ENCODE measurements around the gene GBP5.
"Not testable (repeated sequence)": the region's sequence is repeated elsewhere in the genome, so short reads cannot be mapped to it uniquely, and the experiment has no call there.

Gene GBP5

GRCh38 chr1:89299739-89300463, 27.2 kb upstream of the GBP5 start:
- WGBS: 83% methylated on average over 3 of the region's 3 CpGs
- H3K27ac ChIP-seq (ENCODE audit: low read depth, low read length); H3K4me1 ChIP-seq (ENCODE audit: insufficient read depth, low read length); H3K9ac ChIP-seq (ENCODE audit: low read depth, low read length); H3K27me3 ChIP-seq (ENCODE audit: insufficient read depth, low read length); H3K36me3 ChIP-seq (ENCODE audit: insufficient read depth, low read length); H3K4me3 ChIP-seq (ENCODE audit: low read length): not testable (repeated sequence)
- peaks cover 13% of the 10 kb centered on the region for H3K9me3 ChIP-seq (ENCODE audit: insufficient read depth, low read depth, low read length)

- Histone ChIP-seq H3K4me3 (ENCODE audit: low read length) (no peak overlapping the region), H3K27ac (ENCODE audit: low read depth, low read length) (no peak overlapping the region), H3K27me3 (ENCODE audit: insufficient read depth, low read length) (no peaks in the 10 kb centered on the region), H3K9me3 (ENCODE audit: insufficient read depth, low read depth, low read length) (peaks cover 11% of the 10 kb centered on the region), H3K9ac (ENCODE audit: low read depth, low read length) (no peak overlapping the region), H3K4me1 (ENCODE audit: insufficient read depth, low read length) (no peaks in the 10 kb centered on the region), H3K36me3 (ENCODE audit: insufficient read depth, low read length) (no peaks in the 10 kb centered on the region)
These were observed 25.8 kb upstream of the GBP5 start for GRCh38 chr1:89298461-89298860.

GRCh38 chr1:89295187-89295586, 22.5 kb upstream of the GBP5 start:
- WGBS: no CpG with 5 or more reads among the region's 1 CpG
- Histone ChIP-seq H3K27me3 (ENCODE audit: insufficient read depth, low read length) (no peaks in the 10 kb centered on the region), H3K9me3 (ENCODE audit: insufficient read depth, low read depth, low read length) (peaks cover 6% of the 10 kb centered on the region; the same call in 1 of the 2 replicates), H3K27ac (ENCODE audit: low read depth, low read length) (no peak overlapping the region), H3K36me3 (ENCODE audit: insufficient read depth, low read length) (no peaks in the 10 kb centered on the region), H3K4me1 (ENCODE audit: insufficient read depth, low read length) (no peaks in the 10 kb centered on the region), H3K9ac (ENCODE audit: low read depth, low read length) (no peak overlapping the region), H3K4me3 (ENCODE audit: low read length) (no peak overlapping the region)

- Histone ChIP-seq H3K4me3 (ENCODE audit: low read length) (no peak overlapping the region), H3K36me3 (ENCODE audit: insufficient read depth, low read length) (no peaks in the 10 kb centered on the region), H3K27ac (ENCODE audit: low read depth, low read length) (no peak overlapping the region), H3K27me3 (ENCODE audit: insufficient read depth, low read length) (no peaks in the 10 kb centered on the region), H3K4me1 (ENCODE audit: insufficient read depth, low read length) (no peaks in the 10 kb centered on the region), H3K9ac (ENCODE audit: low read depth, low read length) (no peak overlapping the region), H3K9me3 (ENCODE audit: insufficient read depth, low read depth, low read length) (peaks cover 6% of the 10 kb centered on the region; the same call in 1 of the 2 replicates)
- WGBS: 91% methylated on average over 2 of the region's 2 CpGs
These were observed 18.6 kb upstream of the GBP5 start for GRCh38 chr1:89291276-89291675.

GRCh38 chr1:89288051-89288340, 15.3 kb upstream of the GBP5 start:
- Histone ChIP-seq H3K36me3 (ENCODE audit: insufficient read depth, low read length) (no peaks in the 10 kb centered on the region), H3K4me3 (ENCODE audit: low read length) (no peak overlapping the region), H3K4me1 (ENCODE audit: insufficient read depth, low read length) (no peaks in the 10 kb centered on the region), H3K27me3 (ENCODE audit: insufficient read depth, low read length) (no peaks in the 10 kb centered on the region), H3K27ac (ENCODE audit: low read depth, low read length) (no peak overlapping the region), H3K9ac (ENCODE audit: low read depth, low read length) (no peak overlapping the region), H3K9me3 (ENCODE audit: insufficient read depth, low read depth, low read length) (no peaks in the 10 kb centered on the region)
- 82% methylated on average over 2 of the region's 2 CpGs for WGBS

- Histone ChIP-seq H3K27me3 (ENCODE audit: insufficient read depth, low read length) (no peaks in the 10 kb centered on the region), H3K36me3 (ENCODE audit: insufficient read depth, low read length) (no peaks in the 10 kb centered on the region), H3K9me3 (ENCODE audit: insufficient read depth, low read depth, low read length) (no peaks in the 10 kb centered on the region), H3K27ac (ENCODE audit: low read depth, low read length) (no peak overlapping the region), H3K4me1 (ENCODE audit: insufficient read depth, low read length) (no peaks in the 10 kb centered on the region), H3K4me3 (ENCODE audit: low read length) (no peak overlapping the region), H3K9ac (ENCODE audit: low read depth, low read length) (no peak overlapping the region)
- 76% methylated on average over 5 of the region's 5 CpGs for WGBS
These were observed 14.8 kb upstream of the GBP5 start for GRCh38 chr1:89287181-89288050.

- no peaks in the 10 kb centered on the region for H3K27me3 ChIP-seq (ENCODE audit: insufficient read depth, low read length)
- no peak overlapping the region for H3K27ac ChIP-seq (ENCODE audit: low read depth, low read length)
- 98% methylated on average over 2 of the region's 3 CpGs for WGBS
- H3K4me1 ChIP-seq (ENCODE audit: insufficient read depth, low read length): no peaks in the 10 kb centered on the region
- H3K4me3 ChIP-seq (ENCODE audit: low read length): no peak overlapping the region
- H3K9me3 ChIP-seq (ENCODE audit: insufficient read depth, low read depth, low read length): no peaks in the 10 kb centered on the region
- no peak overlapping the region for H3K9ac ChIP-seq (ENCODE audit: low read depth, low read length)
- H3K36me3 ChIP-seq (ENCODE audit: insufficient read depth, low read length): no peaks in the 10 kb centered on the region
These were observed 14.0 kb upstream of the GBP5 start for GRCh38 chr1:89286549-89287180.

GRCh38 chr1:89285745-89286380, 13.2 kb upstream of the GBP5 start:
- no peak overlapping the region for H3K4me3 ChIP-seq (ENCODE audit: low read length)
- H3K9ac ChIP-seq (ENCODE audit: low read depth, low read length): no peak overlapping the region
- H3K4me1 ChIP-seq (ENCODE audit: insufficient read depth, low read length): no peaks in the 10 kb centered on the region
- no peaks in the 10 kb centered on the region for H3K36me3 ChIP-seq (ENCODE audit: insufficient read depth, low read length)
- 95% methylated on average over 6 of the region's 6 CpGs for WGBS
- H3K9me3 ChIP-seq (ENCODE audit: insufficient read depth, low read depth, low read length): no peaks in the 10 kb centered on the region
- no peak overlapping the region for H3K27ac ChIP-seq (ENCODE audit: low read depth, low read length)
- no peaks in the 10 kb centered on the region for H3K27me3 ChIP-seq (ENCODE audit: insufficient read depth, low read length)

- H3K27me3 ChIP-seq (ENCODE audit: insufficient read depth, low read length); H3K9me3 ChIP-seq (ENCODE audit: insufficient read depth, low read depth, low read length); H3K4me1 ChIP-seq (ENCODE audit: insufficient read depth, low read length); H3K27ac ChIP-seq (ENCODE audit: low read depth, low read length); H3K4me3 ChIP-seq (ENCODE audit: low read length); H3K9ac ChIP-seq (ENCODE audit: low read depth, low read length); H3K36me3 ChIP-seq (ENCODE audit: insufficient read depth, low read length): not testable (repeated sequence)
- 85% methylated on average over 5 of the region's 5 CpGs for WGBS
These were observed 11.6 kb upstream of the GBP5 start for GRCh38 chr1:89284078-89284763.

- no peak overlapping the region for H3K27ac ChIP-seq (ENCODE audit: low read depth, low read length)
- H3K27me3 ChIP-seq (ENCODE audit: insufficient read depth, low read length): no peaks in the 10 kb centered on the region
- H3K4me1 ChIP-seq (ENCODE audit: insufficient read depth, low read length): no peaks in the 10 kb centered on the region
- no peaks in the 10 kb centered on the region for H3K36me3 ChIP-seq (ENCODE audit: insufficient read depth, low read length)
- H3K4me3 ChIP-seq (ENCODE audit: low read length): no peak overlapping the region
- WGBS: 94% methylated on average over 3 of the region's 3 CpGs
- H3K9ac ChIP-seq (ENCODE audit: low read depth, low read length): no peak overlapping the region
- no peaks in the 10 kb centered on the region for H3K9me3 ChIP-seq (ENCODE audit: insufficient read depth, low read depth, low read length)
These were observed 8.1 kb upstream of the GBP5 start for GRCh38 chr1:89280766-89281165.
